ENCODE results near the gene AGAP1.

GRCh38 chr2:235960716-235961640 lies 467.1 kb downstream of the AGAP1 start:
- TF ChIP-seq CTCF (IDR thresholded peaks at IDR 0.05; ENCODE audit: poor library complexity, severe bottlenecking) = no peak
- TF ChIP-seq EP300 (conservative IDR thresholded peaks at IDR 0.05; ENCODE audit: poor library complexity, severe bottlenecking) = no peak
- TF ChIP-seq RAD21 (conservative IDR thresholded peaks at IDR 0.05) = no peak
- TF ChIP-seq POLR2AphosphoS5 (IDR thresholded peaks at IDR 0.05) = no peak
- TF ChIP-seq EZH2 (IDR thresholded peaks at IDR 0.05; ENCODE audit: borderline replicate concordance, insufficient read depth, low read length, poor library complexity, severe bottlenecking) = no peak
- TF ChIP-seq REST (IDR thresholded peaks at IDR 0.05; ENCODE audit: borderline replicate concordance) = no peak
- TF ChIP-seq TAF1 (IDR thresholded peaks at IDR 0.05; ENCODE audit: low read depth) = no peak
- TF ChIP-seq SMC3 (conservative IDR thresholded peaks at IDR 0.05; ENCODE audit: poor library complexity) = no peak

All from neural cell (in vitro differentiated cells).